ENCODE measurements around the gene OGDH. TPM values are rescaled to one million over a fixed set of nuclear protein-coding genes. Genes with fewer than 3 reads are reported as not detected.
A peak's percentile ranks its signal among the peaks of the same experiment; 100 is the strongest.
"Not testable (repeated sequence)": the region's sequence is repeated elsewhere in the genome, so short reads cannot be mapped to it uniquely, and the experiment has no call there.

The OGDH gene
- total and polyA plus RNA-seq, 4 donors: 27.0 to 95.3 (median 56.6) TPM

DNA sequence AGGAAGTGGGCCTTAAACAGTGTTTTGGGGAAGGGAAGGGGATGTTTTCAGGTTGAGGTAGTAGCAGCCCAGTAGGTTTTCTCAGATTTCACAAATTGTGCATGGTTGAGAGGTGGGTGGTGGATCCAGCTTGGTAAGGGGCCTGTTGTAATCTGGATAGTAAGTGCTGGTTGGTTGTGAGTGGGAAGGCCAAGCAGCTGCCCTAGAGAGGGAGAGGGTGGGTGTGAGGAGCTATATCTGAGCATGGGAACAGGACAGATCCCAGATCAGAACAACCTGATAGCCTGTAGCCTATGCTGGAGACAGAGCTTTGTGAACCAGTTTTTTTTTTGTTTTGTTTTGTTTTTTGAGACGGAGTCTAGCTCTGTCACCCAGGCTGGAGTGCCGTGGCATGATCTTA is 88.3 kb downstream of the OGDH start:
- Histone ChIP-seq H3K27me3 (ENCODE audit: control insufficient read depth in 1 of 2, insufficient read depth in 2 of 2, low read length in 1 of 2) (no peaks in the 10 kb centered on the region), H3K4me1 (ENCODE audit: control insufficient read depth in 1 of 2, insufficient read depth in 2 of 2, low read length in 2 of 2) (no peaks in the 10 kb centered on the region), H3K36me3 (ENCODE audit: control insufficient read depth in 1 of 2, insufficient read depth in 2 of 2, low read length in 1 of 2) (peaks cover 2 to 14% of the 10 kb centered on the region in 2 donors), H3K27ac (ENCODE audit: low read depth in 1 of 2, low read length in 2 of 2) (no peak overlapping the region), H3K4me3 (ENCODE audit: low read length in 2 of 2) (no peak overlapping the region), H3K9me3 (ENCODE audit: control insufficient read depth, low read length) (no peaks in the 10 kb centered on the region)
- DNase-seq: no peak
- intact Hi-C loops (cut with DNase I): no loop called here
- ATAC-seq (ENCODE audit: low FRiP score): no peak
- WGBS, 2 donors: 90 to 91% methylated on average over 2 of the region's 2 CpGs

DNA sequence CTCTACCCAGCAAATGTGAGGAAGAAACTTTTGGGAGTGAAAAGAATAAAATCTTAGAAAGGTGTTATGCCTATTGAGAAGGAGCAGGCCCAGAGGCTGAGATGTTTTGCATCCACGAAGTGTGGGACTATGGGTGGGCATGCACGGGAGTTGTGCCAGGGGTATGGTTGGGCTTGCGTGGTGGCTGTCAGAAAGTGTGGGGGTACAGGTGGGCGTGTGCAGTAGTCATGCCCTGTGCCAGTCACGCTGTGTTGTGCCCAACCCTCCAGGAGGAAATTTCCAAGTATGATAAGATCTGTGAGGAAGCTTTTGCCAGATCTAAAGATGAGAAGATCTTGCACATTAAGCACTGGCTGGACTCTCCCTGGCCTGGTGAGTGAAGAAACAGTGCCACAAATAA is 89.3 kb downstream of the OGDH start:
- DNase-seq: peak in 1 of 2 donors; percentile 27
- peaks cover 2 to 17% of the 10 kb centered on the region in 2 donors for H3K36me3 ChIP-seq (ENCODE audit: control insufficient read depth in 1 of 2, insufficient read depth in 2 of 2, low read length in 1 of 2)

GRCh38 chr7:44696728-44697127 is 90.3 kb downstream of the OGDH start:
- Histone ChIP-seq H3K4me1 (ENCODE audit: control insufficient read depth in 1 of 2, insufficient read depth in 2 of 2, low read length in 2 of 2) (no peaks in the 10 kb centered on the region), H3K27me3 (ENCODE audit: control insufficient read depth in 1 of 2, insufficient read depth in 2 of 2, low read length in 1 of 2) (no peaks in the 10 kb centered on the region), H3K36me3 (ENCODE audit: control insufficient read depth in 1 of 2, insufficient read depth in 2 of 2, low read length in 1 of 2) (peaks cover 2 to 19% of the 10 kb centered on the region in 2 donors), H3K27ac (ENCODE audit: low read depth in 1 of 2, low read length in 2 of 2) (no peak overlapping the region), H3K4me3 (ENCODE audit: low read length in 2 of 2) (no peak overlapping the region), H3K9me3 (ENCODE audit: control insufficient read depth, low read length) (no peaks in the 10 kb centered on the region)
- ATAC-seq (ENCODE audit: low FRiP score) (no peak), DNase-seq (peak in 1 of 2 donors; percentile 42)
- WGBS, 2 donors: 95% methylated on average over 15 of the region's 15 CpGs
- intact Hi-C loops (cut with DNase I): no loop called here

More for the DNA sequence above, 89.3 kb downstream of the OGDH start:
- intact Hi-C loops (cut with DNase I): no loop called here
- H3K27me3 ChIP-seq (ENCODE audit: control insufficient read depth in 1 of 2, insufficient read depth in 2 of 2, low read length in 1 of 2): no peaks in the 10 kb centered on the region
- WGBS, 2 donors: 80 to 85% methylated on average over 5 of the region's 5 CpGs
- H3K4me1 ChIP-seq (ENCODE audit: control insufficient read depth in 1 of 2, insufficient read depth in 2 of 2, low read length in 2 of 2): no peaks in the 10 kb centered on the region
- ATAC-seq (ENCODE audit: low FRiP score): no peak
- H3K9me3 ChIP-seq (ENCODE audit: control insufficient read depth, low read length): no peaks in the 10 kb centered on the region
- no peak overlapping the region for H3K27ac ChIP-seq (ENCODE audit: low read depth in 1 of 2, low read length in 2 of 2)
- no peak overlapping the region for H3K4me3 ChIP-seq (ENCODE audit: low read length in 2 of 2)

GRCh38 chr7:44697136-44698045 is 91.0 kb downstream of the OGDH start:
- Histone ChIP-seq H3K36me3 (ENCODE audit: control insufficient read depth in 1 of 2, insufficient read depth in 2 of 2, low read length in 1 of 2) (peaks cover 2 to 19% of the 10 kb centered on the region in 2 donors), H3K27ac (ENCODE audit: low read depth in 1 of 2, low read length in 2 of 2) (no peak overlapping the region), H3K4me3 (ENCODE audit: low read length in 2 of 2) (no peak overlapping the region), H3K4me1 (ENCODE audit: control insufficient read depth in 1 of 2, insufficient read depth in 2 of 2, low read length in 2 of 2) (no peaks in the 10 kb centered on the region), H3K9me3 (ENCODE audit: control insufficient read depth, low read length) (no peaks in the 10 kb centered on the region), H3K27me3 (ENCODE audit: control insufficient read depth in 1 of 2, insufficient read depth in 2 of 2, low read length in 1 of 2) (no peaks in the 10 kb centered on the region)
- ATAC-seq (ENCODE audit: low FRiP score): no peak
- intact Hi-C loops (cut with DNase I): no loop called here
- DNase-seq: peak in 1 of 2 donors; percentile 66
- WGBS, 2 donors: 93 to 95% methylated on average over 20 of the region's 20 CpGs

DNA sequence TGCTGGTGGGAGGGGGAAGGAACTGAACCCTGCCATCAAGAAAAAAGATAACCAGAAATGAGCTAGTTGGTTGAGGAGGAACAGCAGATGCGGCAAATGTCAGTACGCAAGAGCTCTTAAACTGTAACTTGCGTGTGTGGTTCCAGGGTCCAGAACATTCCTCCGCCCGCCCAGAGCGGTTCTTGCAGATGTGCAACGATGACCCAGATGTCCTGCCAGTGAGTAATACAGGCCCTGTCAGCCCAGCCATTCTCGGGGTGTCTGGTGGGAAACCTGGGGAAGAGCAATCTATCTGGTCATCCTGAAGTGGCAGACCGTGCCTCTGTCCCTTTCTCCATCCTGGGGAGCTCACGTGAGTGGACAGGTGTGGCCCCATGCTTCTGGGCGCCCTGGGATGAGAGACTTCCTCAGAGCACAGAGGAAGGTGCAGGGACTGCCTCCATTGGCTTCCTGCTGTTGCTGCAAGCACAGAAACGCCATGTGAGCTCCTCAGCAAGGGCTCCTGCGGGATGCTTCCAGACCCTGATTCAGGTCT is 91.7 kb downstream of the OGDH start:
- intact Hi-C loops (cut with DNase I): no loop called here
- peak in 1 of 2 donors; percentile 64 for DNase-seq
- H3K27ac ChIP-seq (ENCODE audit: low read depth in 1 of 2, low read length in 2 of 2): no peak overlapping the region
- peaks cover 2 to 19% of the 10 kb centered on the region in 2 donors for H3K36me3 ChIP-seq (ENCODE audit: control insufficient read depth in 1 of 2, insufficient read depth in 2 of 2, low read length in 1 of 2)
- no peaks in the 10 kb centered on the region for H3K9me3 ChIP-seq (ENCODE audit: control insufficient read depth, low read length)
- H3K27me3 ChIP-seq (ENCODE audit: control insufficient read depth in 1 of 2, insufficient read depth in 2 of 2, low read length in 1 of 2): no peaks in the 10 kb centered on the region
- 98% methylated on average over 13 of the region's 13 CpGs for WGBS, 2 donors
- no peaks in the 10 kb centered on the region for H3K4me1 ChIP-seq (ENCODE audit: control insufficient read depth in 1 of 2, insufficient read depth in 2 of 2, low read length in 2 of 2)
- no peak overlapping the region for H3K4me3 ChIP-seq (ENCODE audit: low read length in 2 of 2)
- no peak for ATAC-seq (ENCODE audit: low FRiP score)

- H3K4me3 ChIP-seq (ENCODE audit: low read length in 2 of 2); H3K4me1 ChIP-seq (ENCODE audit: control insufficient read depth in 1 of 2, insufficient read depth in 2 of 2, low read length in 2 of 2); H3K27me3 ChIP-seq (ENCODE audit: control insufficient read depth in 1 of 2, insufficient read depth in 2 of 2, low read length in 1 of 2); ATAC-seq (ENCODE audit: low FRiP score); H3K9me3 ChIP-seq (ENCODE audit: control insufficient read depth, low read length); intact Hi-C loops (cut with DNase I); DNase-seq; H3K27ac ChIP-seq (ENCODE audit: low read depth in 1 of 2, low read length in 2 of 2): not testable (repeated sequence)
- WGBS, 2 donors: 88 to 93% methylated on average over 2 of the region's 2 CpGs
- H3K36me3 ChIP-seq (ENCODE audit: control insufficient read depth in 1 of 2, insufficient read depth in 2 of 2, low read length in 1 of 2): peaks cover 2 to 17% of the 10 kb centered on the region in 2 donors
Observed at GRCh38 chr7:44699598-44699997, 93.2 kb downstream of the OGDH start.

DNA sequence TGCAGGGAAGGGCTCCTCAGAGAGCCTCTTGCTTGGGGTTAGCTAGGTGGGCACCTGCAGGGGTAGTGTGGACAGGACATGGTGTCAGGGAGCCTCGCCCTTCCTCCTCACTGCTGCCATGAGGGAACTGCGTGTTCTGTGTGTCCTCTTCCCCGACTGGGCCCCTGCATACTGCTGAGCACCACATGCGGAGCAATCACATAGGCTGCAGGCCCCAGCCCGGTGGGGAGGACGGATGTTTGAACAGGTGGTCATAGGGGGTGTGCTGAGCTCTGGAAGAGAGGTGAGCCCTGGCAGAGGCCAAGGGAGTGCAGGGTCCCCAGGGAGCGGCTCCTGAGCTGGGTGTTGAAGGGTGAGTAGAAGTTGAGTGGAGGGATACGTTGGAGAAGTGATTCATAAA is 93.9 kb downstream of the OGDH start:
- intact Hi-C loops (cut with DNase I): no loop called here
- WGBS, 2 donors: 84 to 88% methylated on average over 8 of the region's 8 CpGs
- Histone ChIP-seq H3K9me3 (ENCODE audit: control insufficient read depth, low read length) (no peaks in the 10 kb centered on the region), H3K4me1 (ENCODE audit: control insufficient read depth in 1 of 2, insufficient read depth in 2 of 2, low read length in 2 of 2) (no peaks in the 10 kb centered on the region), H3K4me3 (ENCODE audit: low read length in 2 of 2) (no peak overlapping the region), H3K36me3 (ENCODE audit: control insufficient read depth in 1 of 2, insufficient read depth in 2 of 2, low read length in 1 of 2) (peaks cover 2 to 17% of the 10 kb centered on the region in 2 donors), H3K27me3 (ENCODE audit: control insufficient read depth in 1 of 2, insufficient read depth in 2 of 2, low read length in 1 of 2) (no peaks in the 10 kb centered on the region), H3K27ac (ENCODE audit: low read depth in 1 of 2, low read length in 2 of 2) (no peak overlapping the region)
- DNase-seq (peak in 1 of 2 donors; percentile 58), ATAC-seq (ENCODE audit: low FRiP score) (no peak)

- H3K4me1 ChIP-seq (ENCODE audit: control insufficient read depth in 1 of 2, insufficient read depth in 2 of 2, low read length in 2 of 2); intact Hi-C loops (cut with DNase I); H3K4me3 ChIP-seq (ENCODE audit: low read length in 2 of 2); H3K36me3 ChIP-seq (ENCODE audit: control insufficient read depth in 1 of 2, insufficient read depth in 2 of 2, low read length in 1 of 2); H3K27me3 ChIP-seq (ENCODE audit: control insufficient read depth in 1 of 2, insufficient read depth in 2 of 2, low read length in 1 of 2); ATAC-seq (ENCODE audit: low FRiP score); H3K9me3 ChIP-seq (ENCODE audit: control insufficient read depth, low read length); H3K27ac ChIP-seq (ENCODE audit: low read depth in 1 of 2, low read length in 2 of 2): not testable (repeated sequence)
- WGBS, 2 donors: 96% methylated on average over 10 of the region's 10 CpGs
- DNase-seq: peak in 1 of 2 donors; percentile 31
Observed at GRCh38 chr7:44703391-44703790, 97.0 kb downstream of the OGDH start.

DNA sequence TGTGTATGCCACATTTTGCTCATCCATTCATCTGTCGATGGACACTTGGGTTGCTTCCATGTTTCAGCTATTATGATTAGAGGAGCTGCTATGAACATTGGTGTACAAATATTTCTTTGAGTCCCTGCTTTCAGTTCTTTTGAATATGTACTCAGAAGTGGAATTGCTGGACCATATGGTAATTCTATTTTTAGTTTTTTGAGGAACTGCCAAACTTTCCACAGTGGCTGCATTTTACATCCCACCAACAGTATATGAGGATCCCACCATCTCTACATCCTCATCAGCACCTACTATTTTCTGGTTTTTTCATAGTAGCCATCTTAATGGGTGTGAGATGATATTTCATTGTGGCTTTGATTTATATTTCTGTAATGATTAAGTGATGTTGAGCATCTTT is 97.5 kb downstream of the OGDH start:
- no peaks in the 10 kb centered on the region for H3K4me1 ChIP-seq (ENCODE audit: control insufficient read depth in 1 of 2, insufficient read depth in 2 of 2, low read length in 2 of 2)
- ATAC-seq (ENCODE audit: low FRiP score): no peak
- H3K27me3 ChIP-seq (ENCODE audit: control insufficient read depth in 1 of 2, insufficient read depth in 2 of 2, low read length in 1 of 2): no peaks in the 10 kb centered on the region
- no peak overlapping the region for H3K27ac ChIP-seq (ENCODE audit: low read depth in 1 of 2, low read length in 2 of 2)
- H3K36me3 ChIP-seq (ENCODE audit: control insufficient read depth in 1 of 2, insufficient read depth in 2 of 2, low read length in 1 of 2): peaks cover 0 to 5% of the 10 kb centered on the region in 2 donors
- no peak overlapping the region for H3K4me3 ChIP-seq (ENCODE audit: low read length in 2 of 2)
- intact Hi-C loops (cut with DNase I): no loop called here
- no peak for DNase-seq
- H3K9me3 ChIP-seq (ENCODE audit: control insufficient read depth, low read length): no peaks in the 10 kb centered on the region
- WGBS, 2 donors: 78 to 82% methylated on average over 1 of the region's 1 CpG
